Islet precursor cell (in vitro differentiated cells): ENCODE data around the gene TM7SF3.

Experiments
- DNase-seq: peaks from one replicate; pipeline ENCODE4 v3.0.0-alpha.2; 2018

Gene TM7SF3

GRCh38 chr12:27014859-27015729 lies 910 bp upstream of the TM7SF3 start:
- DNase-seq, result no peak

- DNase-seq, result no peak
Observed at GRCh38 chr12:27013611-27014084, 536 bp downstream of the TM7SF3 start.

- DNase-seq, result no peak
Observed at GRCh38 chr12:27012982-27013255, 1.3 kb downstream of the TM7SF3 start.

GRCh38 chr12:27012239-27012981 lies 1.8 kb downstream of the TM7SF3 start:
- no peak for DNase-seq

- DNase-seq, result no peak
Observed at GRCh38 chr12:27009881-27010301, 4.3 kb downstream of the TM7SF3 start.

- DNase-seq, result no peak
Observed at GRCh38 chr12:27008081-27008480, 6.1 kb downstream of the TM7SF3 start.

GRCh38 chr12:27006797-27007467 lies 7.3 kb downstream of the TM7SF3 start:
- DNase-seq, result no peak

- DNase-seq, result no peak
Observed at GRCh38 chr12:27005495-27005894, 8.7 kb downstream of the TM7SF3 start.

- no peak for DNase-seq
Observed at GRCh38 chr12:27003421-27004381, 10.5 kb downstream of the TM7SF3 start.

GRCh38 chr12:27002141-27002540 lies 12.0 kb downstream of the TM7SF3 start:
- no peak for DNase-seq

- DNase-seq, result no peak
Observed at GRCh38 chr12:27001663-27002062, 12.5 kb downstream of the TM7SF3 start.

- DNase-seq, result no peak
Observed at GRCh38 chr12:27000961-27001360, 13.2 kb downstream of the TM7SF3 start.

- no peak for DNase-seq
Observed at GRCh38 chr12:26997003-26997402, 17.2 kb downstream of the TM7SF3 start.

GRCh38 chr12:26995706-26996105 lies 18.5 kb downstream of the TM7SF3 start:
- DNase-seq, result no peak

- DNase-seq, result no peak
Observed at GRCh38 chr12:26994109-26994508, 20.1 kb downstream of the TM7SF3 start.

- no peak for DNase-seq
Observed at GRCh38 chr12:26991826-26992225, 22.4 kb downstream of the TM7SF3 start.

- DNase-seq, result no peak
Observed at GRCh38 chr12:26989873-26990272, 24.3 kb downstream of the TM7SF3 start.

- DNase-seq, result no peak
Observed at GRCh38 chr12:26988703-26989102, 25.5 kb downstream of the TM7SF3 start.

- no peak for DNase-seq
Observed at GRCh38 chr12:26987634-26988424, 26.4 kb downstream of the TM7SF3 start.

- DNase-seq, result no peak
Observed at GRCh38 chr12:26982866-26983265, 31.3 kb downstream of the TM7SF3 start.

GRCh38 chr12:26979733-26980132 lies 34.5 kb downstream of the TM7SF3 start:
- DNase-seq, result no peak

GRCh38 chr12:26978801-26979200 lies 35.4 kb downstream of the TM7SF3 start:
- no peak for DNase-seq
